ENCODE results near the gene SMARCC1. TPM values are rescaled to one million over a fixed set of nuclear protein-coding genes. Genes with fewer than 3 reads are reported as not detected.
A peak's percentile ranks its signal among the peaks of the same experiment; 100 is the strongest.

Gene SMARCC1
- total RNA-seq, 1 experiment from 2014 or later, result 84.2 TPM

DNA sequence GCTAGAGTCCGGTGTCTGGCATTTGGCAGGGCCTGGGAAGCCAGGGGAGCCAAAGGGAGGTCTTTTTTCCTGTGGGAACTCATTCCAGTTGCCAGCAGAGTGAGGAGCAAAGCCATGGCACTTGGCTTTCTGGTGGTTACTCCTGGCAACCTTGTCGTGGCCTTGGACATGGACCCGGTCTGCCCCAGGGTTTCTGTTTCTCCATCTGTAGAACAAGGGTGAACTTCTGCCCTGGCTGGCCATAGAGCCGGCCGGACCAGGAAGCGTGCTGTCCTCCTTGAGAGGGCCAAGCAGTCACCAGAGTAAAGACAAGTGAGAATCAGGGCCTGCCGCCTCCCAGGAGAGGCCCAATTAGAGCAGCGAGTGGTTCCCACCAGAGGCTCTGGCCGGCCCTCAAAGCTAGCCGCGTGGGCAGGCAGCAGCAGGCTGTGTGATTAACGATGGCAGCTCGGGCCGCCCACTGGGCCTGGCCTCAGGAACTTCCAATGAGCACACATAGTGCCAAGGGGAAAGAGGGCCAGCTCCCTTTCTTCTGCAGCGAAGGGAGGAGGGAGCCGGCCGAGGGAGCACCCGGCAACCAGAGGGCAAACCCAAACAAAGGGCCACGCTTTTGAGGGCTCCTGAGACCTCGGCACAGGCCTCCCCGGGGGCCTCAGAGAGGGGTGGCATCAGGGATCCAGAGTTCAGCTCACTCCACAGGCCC, 239.1 kb downstream of the SMARCC1 start:
- intact Hi-C loops (cut with micrococcal nuclease; ENCODE audit: unreplicated experiment), result no loop called here
- TF ChIP-seq, protein P1, sequence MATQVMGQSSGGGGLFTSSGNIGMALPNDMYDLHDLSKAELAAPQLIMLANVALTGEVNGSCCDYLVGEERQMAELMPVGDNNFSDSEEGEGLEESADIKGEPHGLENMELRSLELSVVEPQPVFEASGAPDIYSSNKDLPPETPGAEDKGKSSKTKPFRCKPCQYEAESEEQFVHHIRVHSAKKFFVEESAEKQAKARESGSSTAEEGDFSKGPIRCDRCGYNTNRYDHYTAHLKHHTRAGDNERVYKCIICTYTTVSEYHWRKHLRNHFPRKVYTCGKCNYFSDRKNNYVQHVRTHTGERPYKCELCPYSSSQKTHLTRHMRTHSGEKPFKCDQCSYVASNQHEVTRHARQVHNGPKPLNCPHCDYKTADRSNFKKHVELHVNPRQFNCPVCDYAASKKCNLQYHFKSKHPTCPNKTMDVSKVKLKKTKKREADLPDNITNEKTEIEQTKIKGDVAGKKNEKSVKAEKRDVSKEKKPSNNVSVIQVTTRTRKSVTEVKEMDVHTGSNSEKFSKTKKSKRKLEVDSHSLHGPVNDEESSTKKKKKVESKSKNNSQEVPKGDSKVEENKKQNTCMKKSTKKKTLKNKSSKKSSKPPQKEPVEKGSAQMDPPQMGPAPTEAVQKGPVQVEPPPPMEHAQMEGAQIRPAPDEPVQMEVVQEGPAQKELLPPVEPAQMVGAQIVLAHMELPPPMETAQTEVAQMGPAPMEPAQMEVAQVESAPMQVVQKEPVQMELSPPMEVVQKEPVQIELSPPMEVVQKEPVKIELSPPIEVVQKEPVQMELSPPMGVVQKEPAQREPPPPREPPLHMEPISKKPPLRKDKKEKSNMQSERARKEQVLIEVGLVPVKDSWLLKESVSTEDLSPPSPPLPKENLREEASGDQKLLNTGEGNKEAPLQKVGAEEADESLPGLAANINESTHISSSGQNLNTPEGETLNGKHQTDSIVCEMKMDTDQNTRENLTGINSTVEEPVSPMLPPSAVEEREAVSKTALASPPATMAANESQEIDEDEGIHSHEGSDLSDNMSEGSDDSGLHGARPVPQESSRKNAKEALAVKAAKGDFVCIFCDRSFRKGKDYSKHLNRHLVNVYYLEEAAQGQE (IDR thresholded peaks at IDR 0.05; ENCODE audit: insufficient read depth in 1 of 2, low read depth in 2 of 2, low read length in 1 of 2), result no peak
- TF ChIP-seq POLR2AphosphoS5 (IDR thresholded peaks at IDR 0.05; ENCODE audit: low read depth, low read length) (no peak), TCF7L2 (IDR thresholded peaks at IDR 0.05; ENCODE audit: low read depth, low read length) (no peak), CTCF (IDR thresholded peaks at IDR 0.05) (no peak), SIN3A (IDR thresholded peaks at IDR 0.05; ENCODE audit: borderline replicate concordance, insufficient read depth, low read depth, low read length) (no peak)
- Histone ChIP-seq H3K4me1 (ENCODE audit: control insufficient read depth, insufficient read depth, low read length) (no peaks in the 10 kb centered on the region), H3K4me3 (ENCODE audit: low read depth in 2 of 2, low read length in 2 of 2) (no peak overlapping the region), H3K27me3 (ENCODE audit: control insufficient read depth, insufficient read depth, low read length) (no peaks in the 10 kb centered on the region), H3K27ac (ENCODE audit: low read length) (no peak overlapping the region), H3K9me3 (ENCODE audit: control insufficient read depth, insufficient read depth, low read depth, low read length) (no peaks in the 10 kb centered on the region), H3K36me3 (ENCODE audit: control insufficient read depth, insufficient read depth, low read length) (no peaks in the 10 kb centered on the region)
- ChIA-PET POLR2A (interaction anchor here (0.6 kb wide), 1 partner anchor 55 kb away, joined by 3 read pairs; no protein-coding TSS in a partner anchor), CTCF (no interaction called here)
- in situ Hi-C loops (cut with HindIII; ENCODE audit: low pct_unique_long_range_greater_than_20kb, low sequenced_read_pairs), result no loop called here
- DNase-seq (ENCODE audit: low read depth, low spot score) (no peak), ATAC-seq (peak; percentile 30; the same call in 1 of the 2 replicates)
- BruUV-seq (replicated peaks), result no TSS peak

DNA sequence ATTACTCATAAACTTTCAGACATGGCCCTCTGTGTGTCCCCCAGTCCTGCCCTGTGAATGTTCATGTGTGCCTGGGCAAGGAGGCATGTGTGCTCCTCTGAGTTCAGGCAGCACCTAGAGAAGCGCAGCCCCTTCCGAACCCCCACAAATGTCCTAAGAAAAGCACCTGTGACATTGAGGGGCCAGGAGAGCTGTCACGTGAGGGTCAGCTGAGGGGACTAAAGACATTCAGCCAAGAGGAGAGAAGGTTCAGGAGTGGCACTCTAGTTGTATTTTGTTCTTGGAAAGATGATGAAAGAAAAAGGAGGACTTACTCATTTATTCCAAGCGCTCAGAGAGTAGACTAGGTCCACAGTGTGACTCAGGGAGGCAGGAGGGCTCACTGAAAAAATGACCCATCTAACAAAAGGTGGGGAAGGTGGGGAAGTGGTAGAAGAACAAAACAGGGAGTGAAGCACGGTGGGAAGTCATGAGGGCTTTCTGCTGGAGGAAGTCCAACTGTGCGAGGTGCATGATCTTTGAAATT, 240.0 kb downstream of the SMARCC1 start:
- CTCF ChIA-PET, result no interaction called here
- H3K36me3 ChIP-seq (ENCODE audit: control insufficient read depth, insufficient read depth, low read length), result no peaks in the 10 kb centered on the region
- no TSS peak for BruUV-seq (replicated peaks)

More for the DNA sequence above, 240.0 kb downstream of the SMARCC1 start:
- no peak overlapping the region for H3K4me3 ChIP-seq (ENCODE audit: low read depth in 2 of 2, low read length in 2 of 2)
- in situ Hi-C loops (cut with HindIII; ENCODE audit: low pct_unique_long_range_greater_than_20kb, low sequenced_read_pairs), result no loop called here
- no peak for ATAC-seq
- no peaks in the 10 kb centered on the region for H3K9me3 ChIP-seq (ENCODE audit: control insufficient read depth, insufficient read depth, low read depth, low read length)
- DNase-seq (ENCODE audit: low read depth, low spot score), result no peak
- H3K27ac ChIP-seq (ENCODE audit: low read length), result no peak overlapping the region
- no peaks in the 10 kb centered on the region for H3K4me1 ChIP-seq (ENCODE audit: control insufficient read depth, insufficient read depth, low read length)
- no peaks in the 10 kb centered on the region for H3K27me3 ChIP-seq (ENCODE audit: control insufficient read depth, insufficient read depth, low read length)
- POLR2A ChIA-PET, result no interaction called here
- intact Hi-C loops (cut with micrococcal nuclease; ENCODE audit: unreplicated experiment), result no loop called here
- TF ChIP-seq SIN3A (IDR thresholded peaks at IDR 0.05; ENCODE audit: borderline replicate concordance, insufficient read depth, low read depth, low read length) (no peak), CTCF (IDR thresholded peaks at IDR 0.05) (no peak), POLR2AphosphoS5 (IDR thresholded peaks at IDR 0.05; ENCODE audit: low read depth, low read length) (no peak), TCF7L2 (IDR thresholded peaks at IDR 0.05; ENCODE audit: low read depth, low read length) (no peak)
- TF ChIP-seq, protein P1 (IDR thresholded peaks at IDR 0.05; ENCODE audit: insufficient read depth in 1 of 2, low read depth in 2 of 2, low read length in 1 of 2), result no peak

Measured in Panc1 (cell line).